CD14-positive monocyte (primary cell): ENCODE measurements around the gene GH2. TPM values are rescaled to one million over a fixed set of nuclear protein-coding genes. Genes with fewer than 3 reads are reported as not detected.
"Not testable (repeated sequence)": the region's sequence is repeated elsewhere in the genome, so short reads cannot be mapped to it uniquely, and the experiment has no call there.

ENCODE experiments used
- DNase-seq, 3 donors: peaks; one replicate each; pipeline ENCODE4 v3.0.0-alpha.2; 2011 to 2022
- H2AFZ ChIP-seq: 2 replicates; pipeline ENCODE4 v1.6.0; 2012; ENCODE audit warnings: mild to moderate bottlenecking, low read depth, low read length, inconsistent platforms; ENCODE audit not compliant: insufficient read depth, poor library complexity, severe bottlenecking
- H3K27ac ChIP-seq, 2 donors: 1 replicate in 1 of 2; 2 replicates in 1 of 2; pipeline ENCODE4 v1.5.1; 2012 to 2013; ENCODE audit warnings: low read length in 2 of 2, control low read depth in 1 of 2, inconsistent platforms in 1 of 2, low read depth in 1 of 2, mild to moderate bottlenecking in 1 of 2
- H3K27me3 ChIP-seq, 2 donors: one replicate each; pipeline versions ENCODE4 v1.6.0 to v1.6.1; 2011 to 2013; ENCODE audit warnings: low read length in 2 of 2; ENCODE audit not compliant: control insufficient read depth in 2 of 2, insufficient read depth in 2 of 2
- H3K36me3 ChIP-seq, 2 donors: replicated peaks in 1 of 2; 1 replicate in 1 of 2; 2 replicates in 1 of 2; pipeline versions ENCODE4 v1.5.1 to v1.6.1; 2012 to 2013; ENCODE audit warnings: low read length in 2 of 2, control low read depth in 1 of 2, inconsistent platforms in 1 of 2, mild to moderate bottlenecking in 1 of 2; ENCODE audit not compliant: insufficient read depth in 2 of 2, control insufficient read depth in 1 of 2
- H3K4me1 ChIP-seq, 2 donors: 1 replicate in 1 of 2; 2 replicates in 1 of 2; pipeline versions ENCODE4 v1.5.1 to v1.6.1; 2012 to 2013; ENCODE audit warnings: low read length in 2 of 2, control low read depth in 1 of 2, inconsistent platforms in 1 of 2, mild to moderate bottlenecking in 1 of 2, moderate library complexity in 1 of 2; ENCODE audit not compliant: insufficient read depth in 2 of 2, control insufficient read depth in 1 of 2
- H3K4me2 ChIP-seq: replicated peaks from 2 replicates; pipeline ENCODE3; 2012; ENCODE audit warnings: low read length, moderate library complexity, mild to moderate bottlenecking; ENCODE audit not compliant: poor library complexity, severe bottlenecking; ENCODE audit errors: extremely low read depth
- H3K4me3 ChIP-seq, 3 experiments: fragments of 200-600 bp in 1 of 3; sonication (generic) in 1 of 3; replicated peaks in 1 of 3; 1 replicate in 2 of 3; 2 replicates in 1 of 3; pipeline ENCODE4 v1.5.1; 2011 to 2013; ENCODE audit warnings: low read length in 3 of 3, mild to moderate bottlenecking in 3 of 3, control low read depth in 2 of 3, low read depth in 2 of 3, inconsistent platforms in 1 of 3, moderate library complexity in 1 of 3
- H3K79me2 ChIP-seq: 2 replicates; pipeline ENCODE4 v1.6.0; 2012; ENCODE audit warnings: mild to moderate bottlenecking, control low read depth, inconsistent platforms, low read length, moderate library complexity; ENCODE audit not compliant: insufficient read depth
- H3K9ac ChIP-seq: 2 replicates; pipeline ENCODE4 v1.6.0; 2017; ENCODE audit warnings: low read length, mild to moderate bottlenecking; ENCODE audit not compliant: insufficient read depth, poor library complexity, severe bottlenecking
- H3K9me3 ChIP-seq, 2 donors: replicated peaks in 1 of 2; 1 replicate in 1 of 2; 2 replicates in 1 of 2; pipeline versions ENCODE4 v1.5.1 to v1.6.1; 2012 to 2013; ENCODE audit warnings: low read length in 2 of 2, control low read depth in 1 of 2; ENCODE audit not compliant: control insufficient read depth in 1 of 2, insufficient read depth in 1 of 2
- H4K20me1 ChIP-seq: 2 replicates; pipeline ENCODE4 v1.6.0; 2012; ENCODE audit warnings: mild to moderate bottlenecking, low read length, control low read depth, moderate library complexity; ENCODE audit not compliant: insufficient read depth
- H3K27ac Mint-ChIP-seq, 7 donors: one replicate each; pipeline ENCODE4 v1.8.0; 2020; ENCODE audit warnings: mild to moderate bottlenecking in 7 of 7, mixed read lengths in 7 of 7, moderate library complexity in 6 of 7, inconsistent platforms in 2 of 7
- H3K27me3 Mint-ChIP-seq, 3 donors: one replicate each; pipeline ENCODE4 v1.8.0; 2021 to 2022; ENCODE audit warnings: low read depth in 3 of 3, mild to moderate bottlenecking in 3 of 3, mixed read lengths in 3 of 3, moderate library complexity in 3 of 3, inconsistent platforms in 1 of 3
- H3K36me3 Mint-ChIP-seq, 2 donors: one replicate each; pipeline ENCODE4 v1.8.0; 2020; ENCODE audit warnings: mixed read lengths in 2 of 2, inconsistent platforms in 1 of 2, mild to moderate bottlenecking in 1 of 2
- H3K4me1 Mint-ChIP-seq: one replicate; pipeline ENCODE4 v1.8.0; 2020; ENCODE audit warnings: mild to moderate bottlenecking, mixed read lengths
- H3K4me3 Mint-ChIP-seq, 2 donors: one replicate each; pipeline ENCODE4 v1.8.0; 2020; ENCODE audit warnings: mild to moderate bottlenecking in 2 of 2, mixed read lengths in 2 of 2, moderate library complexity in 1 of 2
- H3K9me3 Mint-ChIP-seq, 7 donors: one replicate each; pipeline ENCODE4 v1.8.0; 2020 to 2022; ENCODE audit warnings: mixed read lengths in 7 of 7, mild to moderate bottlenecking in 6 of 7, moderate library complexity in 6 of 7, inconsistent platforms in 2 of 7
- WGBS: methylation state at CpG from one replicate; pipeline ENCODE4 v1.1.5; 2013; ENCODE audit warnings: missing lambda C conversion rate; ENCODE audit not compliant: insufficient coverage; 5-methylcytosine and 5-hydroxymethylcytosine counted together
- intact Hi-C, 2 donors: fragments of 100-400 bp; cut with micrococcal nuclease; formaldehyde crosslinking; loops; one replicate each; pipeline versions ENCODE4 v1.15.0 to v1.15.1; 2023
- polyA plus RNA-seq, 3 donors: library from polyadenylated mRNA; depleted of rRNA in 1 of 3; unstranded in 2 of 3; stranded (reverse) in 1 of 3; fragments of 300-500 nt in 2 of 3; fragments of >200 nt in 1 of 3; fragmentation: Illumina TruSeq in 2 of 3; gene quantifications; 1 replicate in 2 of 3; 2 replicates in 1 of 3; pipeline ENCODE4 v1.2.3, GENCODE V29; 2012 to 2021
- TF ChIP-seq, protein P1 (sequence below): fragments of 200-600 bp; IDR thresholded peaks from one replicate; pipeline ENCODE4 v1.8.0; 2022; ENCODE audit warnings: antibody characterized with exemption, mild to moderate bottlenecking

GH2 gene
- polyA plus RNA-seq, 3 donors, result not detected

GRCh38 chr17:63882626-63883126 lies 932 bp upstream of the GH2 start:
- WGBS, result 79% methylated on average over 2 of the region's 9 CpGs
- Mint-ChIP-seq H3K27me3 (peaks cover 8 to 17% (median 14%) of the 10 kb centered on the region in 3 donors), H3K27ac (peak overlapping the region in 1 of 7 donors; percentile 61)
- H3K4me3 ChIP-seq, H3K4me3 Mint-ChIP-seq, H3K9me3 ChIP-seq, H3K4me2 ChIP-seq, H3K4me1 ChIP-seq, H3K27ac ChIP-seq, H2AFZ ChIP-seq, H4K20me1 ChIP-seq, H3K79me2 ChIP-seq, DNase-seq, H3K9me3 Mint-ChIP-seq, intact Hi-C loops, H3K36me3 ChIP-seq, H3K36me3 Mint-ChIP-seq, H3K27me3 ChIP-seq, H3K4me1 Mint-ChIP-seq, H3K9ac ChIP-seq: not testable (repeated sequence)

GRCh38 chr17:63881337-63881736 lies 407 bp downstream of the GH2 start:
- H3K36me3 ChIP-seq, H3K27ac ChIP-seq, H4K20me1 ChIP-seq, intact Hi-C loops, H3K4me2 ChIP-seq, DNase-seq, H3K4me3 ChIP-seq, H2AFZ ChIP-seq, H3K4me1 ChIP-seq, H3K79me2 ChIP-seq, H3K4me3 Mint-ChIP-seq, H3K4me1 Mint-ChIP-seq, H3K9me3 Mint-ChIP-seq, H3K36me3 Mint-ChIP-seq, H3K27ac Mint-ChIP-seq, H3K9me3 ChIP-seq, H3K27me3 ChIP-seq, H3K9ac ChIP-seq: not testable (repeated sequence)
- peaks cover 5 to 17% (median 14%) of the 10 kb centered on the region in 3 donors for H3K27me3 Mint-ChIP-seq
- no CpG with 5 or more reads among the region's 11 CpGs for WGBS

DNA sequence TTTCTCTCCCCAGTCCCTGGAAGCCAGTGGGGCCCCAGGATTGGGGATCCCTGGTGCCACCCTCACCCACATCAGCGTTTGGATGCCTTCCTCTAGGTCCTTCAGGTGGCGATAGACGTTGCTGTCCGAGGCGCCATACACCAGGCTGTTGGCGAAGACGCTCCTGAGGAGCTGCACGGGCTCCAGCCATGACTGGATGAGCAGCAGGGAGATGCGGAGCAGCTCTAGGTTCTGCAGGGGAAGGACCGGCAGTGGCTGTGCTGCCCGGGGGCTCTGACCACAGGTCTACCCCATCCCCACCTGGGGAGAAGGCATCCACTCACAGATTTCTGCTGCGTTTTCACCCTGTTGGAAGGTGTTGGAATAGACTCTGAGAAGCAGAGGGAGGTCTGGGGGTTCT lies 1.0 kb downstream of the GH2 start:
- Mint-ChIP-seq H3K36me3 (no peaks in the 10 kb centered on the region), H3K9me3 (no peaks in the 10 kb centered on the region)
- intact Hi-C loops, result no loop called here

GRCh38 chr17:63878413-63878812 lies 3.3 kb downstream of the GH2 start:
- DNase-seq, H3K27ac ChIP-seq, H3K9me3 Mint-ChIP-seq, H3K4me1 Mint-ChIP-seq, H3K27me3 ChIP-seq, H3K4me3 ChIP-seq, H3K4me2 ChIP-seq, H3K9me3 ChIP-seq, H3K9ac ChIP-seq, H3K36me3 Mint-ChIP-seq, H3K79me2 ChIP-seq, H4K20me1 ChIP-seq, H3K4me1 ChIP-seq, H3K36me3 ChIP-seq, H2AFZ ChIP-seq, H3K27ac Mint-ChIP-seq, intact Hi-C loops, H3K4me3 Mint-ChIP-seq: not testable (repeated sequence)
- peaks cover 7 to 14% (median 7%) of the 10 kb centered on the region in 3 donors for H3K27me3 Mint-ChIP-seq
- 96% methylated on average over 7 of the region's 9 CpGs for whole genome bisulfite sequencing

More for the DNA sequence above, 1.0 kb downstream of the GH2 start:
- Mint-ChIP-seq H3K27ac (no peak overlapping the region), H3K4me3 (no peak overlapping the region), H3K27me3 (peaks cover 5 to 17% (median 14%) of the 10 kb centered on the region in 3 donors), H3K4me1 (no peaks in the 10 kb centered on the region)
- TF ChIP-seq, protein P1, sequence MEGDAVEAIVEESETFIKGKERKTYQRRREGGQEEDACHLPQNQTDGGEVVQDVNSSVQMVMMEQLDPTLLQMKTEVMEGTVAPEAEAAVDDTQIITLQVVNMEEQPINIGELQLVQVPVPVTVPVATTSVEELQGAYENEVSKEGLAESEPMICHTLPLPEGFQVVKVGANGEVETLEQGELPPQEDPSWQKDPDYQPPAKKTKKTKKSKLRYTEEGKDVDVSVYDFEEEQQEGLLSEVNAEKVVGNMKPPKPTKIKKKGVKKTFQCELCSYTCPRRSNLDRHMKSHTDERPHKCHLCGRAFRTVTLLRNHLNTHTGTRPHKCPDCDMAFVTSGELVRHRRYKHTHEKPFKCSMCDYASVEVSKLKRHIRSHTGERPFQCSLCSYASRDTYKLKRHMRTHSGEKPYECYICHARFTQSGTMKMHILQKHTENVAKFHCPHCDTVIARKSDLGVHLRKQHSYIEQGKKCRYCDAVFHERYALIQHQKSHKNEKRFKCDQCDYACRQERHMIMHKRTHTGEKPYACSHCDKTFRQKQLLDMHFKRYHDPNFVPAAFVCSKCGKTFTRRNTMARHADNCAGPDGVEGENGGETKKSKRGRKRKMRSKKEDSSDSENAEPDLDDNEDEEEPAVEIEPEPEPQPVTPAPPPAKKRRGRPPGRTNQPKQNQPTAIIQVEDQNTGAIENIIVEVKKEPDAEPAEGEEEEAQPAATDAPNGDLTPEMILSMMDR, result no peak
- WGBS, result 90% methylated on average over 8 of the region's 12 CpGs
- Histone ChIP-seq H3K4me1 (no peaks in the 10 kb centered on the region), H3K27ac (no peak overlapping the region), H2AFZ (no peak overlapping the region), H3K4me2 (no peak overlapping the region), H4K20me1 (no peaks in the 10 kb centered on the region), H3K9ac (no peak overlapping the region), H3K9me3 (no peaks in the 10 kb centered on the region), H3K36me3 (no peaks in the 10 kb centered on the region), H3K27me3 (no peaks in the 10 kb centered on the region), H3K79me2 (no peaks in the 10 kb centered on the region), H3K4me3 (no peak overlapping the region)
- no peak for DNase-seq
